Breast epithelium (tissue), 3 donors: ENCODE data around the gene SLC22A12.

Source experiments
- CTCF ChIP-seq, 3 donors: fragments of 450-650 bp; IDR thresholded peaks; one replicate each; pipeline ENCODE4 v1.5.1; 2016 to 2017; ENCODE audit warnings: antibody characterized with exemption in 3 of 3, mild to moderate bottlenecking in 3 of 3, moderate library complexity in 3 of 3
- POLR2AphosphoS5 ChIP-seq, 3 donors: sonication (generic); formaldehyde crosslinking; IDR thresholded peaks; one replicate each; pipeline ENCODE4 v1.6.1; 2017; ENCODE audit warnings: antibody characterized with exemption in 3 of 3

- TF ChIP-seq CTCF (IDR thresholded peaks at IDR 0.05) (no peak), POLR2AphosphoS5 (IDR thresholded peaks at IDR 0.05) (no peak)
These were observed 31.7 kb downstream of the SLC22A12 start for GRCh38 chr11:64622681-64623080.
